Fibroblast of pulmonary artery (primary cell): ENCODE data around the gene MKI67.

Source experiments
- DNase-seq: peaks from one replicate; pipeline ENCODE4 v3.0.0-alpha.2; 2010; ENCODE audit warnings: low read depth
- H3K4me3 ChIP-seq: replicated peaks from 2 replicates; pipeline ENCODE4 v1.5.1; 2011; ENCODE audit warnings: low read depth, mild to moderate bottlenecking, control low read depth, low read length, moderate library complexity
- CTCF ChIP-seq: IDR thresholded peaks from 2 replicates; pipeline ENCODE4 v1.5.1; 2011; ENCODE audit warnings: mild to moderate bottlenecking, control low read depth, low read length, inconsistent platforms; ENCODE audit errors: missing control alignments

The MKI67 gene

GRCh38 chr10:128074589-128074988, 51.6 kb downstream of the MKI67 start:
- DNase-seq, result no peak
- TF ChIP-seq CTCF, result no peak

GRCh38 chr10:128073890-128074289, 52.3 kb downstream of the MKI67 start:
- TF ChIP-seq CTCF, result no peak
- H3K4me3 ChIP-seq, result no peak overlapping the region
- DNase-seq, result no peak

More at GRCh38 chr10:128074589-128074988, 51.6 kb downstream of the MKI67 start:
- no peak overlapping the region for H3K4me3 ChIP-seq

- TF ChIP-seq CTCF, result no peak
- no peak overlapping the region for H3K4me3 ChIP-seq
- no peak for DNase-seq
Observed at GRCh38 chr10:128072941-128073645, 53.1 kb downstream of the MKI67 start.

- no peak overlapping the region for H3K4me3 ChIP-seq
- TF ChIP-seq CTCF, result no peak
- DNase-seq, result no peak
Observed at GRCh38 chr10:128072046-128072445, 54.2 kb downstream of the MKI67 start.

- TF ChIP-seq CTCF, result no peak
- H3K4me3 ChIP-seq, result no peak overlapping the region
- no peak for DNase-seq
Observed at GRCh38 chr10:128071417-128071782, 54.8 kb downstream of the MKI67 start.

GRCh38 chr10:128070721-128071416, 55.4 kb downstream of the MKI67 start:
- H3K4me3 ChIP-seq, result no peak overlapping the region
- TF ChIP-seq CTCF, result no peak
- no peak for DNase-seq
